Glomerular visceral epithelial cell (primary cell): ENCODE results near the gene TAF4.
"Not testable (repeated sequence)": the region's sequence is repeated elsewhere in the genome, so short reads cannot be mapped to it uniquely, and the experiment has no call there.

Experiments used
- DNase-seq: peaks from one replicate; pipeline ENCODE4 v3.0.0-alpha.2; 2016; ENCODE audit errors: extremely low spot score

The TAF4 gene

GRCh38 chr20:62080249-62080990 is 14.7 kb upstream of the TAF4 start:
- no peak for DNase-seq

- no peak for DNase-seq
Measured at GRCh38 chr20:62079166-62079565, 13.5 kb upstream of the TAF4 start.

- DNase-seq, result no peak
Measured at GRCh38 chr20:62073323-62073722, 7.6 kb upstream of the TAF4 start.

GRCh38 chr20:62071669-62072430 is 6.2 kb upstream of the TAF4 start:
- DNase-seq, result not testable (repeated sequence)

- DNase-seq, result peak; percentile 69
Measured at GRCh38 chr20:62069741-62070216, 4.1 kb upstream of the TAF4 start.

GRCh38 chr20:62068997-62069396 is 3.3 kb upstream of the TAF4 start:
- peak; percentile 16 for DNase-seq

- DNase-seq, result no peak
Measured at GRCh38 chr20:62067547-62068260, 2.0 kb upstream of the TAF4 start.

- DNase-seq, result peak; percentile 25
Measured at GRCh38 chr20:62066983-62067433, 1.3 kb upstream of the TAF4 start.

GRCh38 chr20:62066339-62066982 is 780 bp upstream of the TAF4 start:
- DNase-seq, result peak; percentile 59

GRCh38 chr20:62064770-62065673 is 659 bp downstream of the TAF4 start:
- no peak for DNase-seq

- DNase-seq, result peak; percentile 45
Measured at GRCh38 chr20:62063981-62064769, 1.5 kb downstream of the TAF4 start.

- no peak for DNase-seq
Measured at GRCh38 chr20:62063315-62063980, 2.2 kb downstream of the TAF4 start.

- no peak for DNase-seq
Measured at GRCh38 chr20:62062661-62063314, 2.9 kb downstream of the TAF4 start.

GRCh38 chr20:62061851-62062423 is 3.7 kb downstream of the TAF4 start:
- no peak for DNase-seq

GRCh38 chr20:62060631-62061541 is 4.8 kb downstream of the TAF4 start:
- no peak for DNase-seq

GRCh38 chr20:62059920-62060630 is 5.6 kb downstream of the TAF4 start:
- DNase-seq, result no peak

GRCh38 chr20:62059401-62059800 is 6.3 kb downstream of the TAF4 start:
- DNase-seq, result no peak
